ENCODE data around the gene PRR3.

Gene PRR3

DNA sequence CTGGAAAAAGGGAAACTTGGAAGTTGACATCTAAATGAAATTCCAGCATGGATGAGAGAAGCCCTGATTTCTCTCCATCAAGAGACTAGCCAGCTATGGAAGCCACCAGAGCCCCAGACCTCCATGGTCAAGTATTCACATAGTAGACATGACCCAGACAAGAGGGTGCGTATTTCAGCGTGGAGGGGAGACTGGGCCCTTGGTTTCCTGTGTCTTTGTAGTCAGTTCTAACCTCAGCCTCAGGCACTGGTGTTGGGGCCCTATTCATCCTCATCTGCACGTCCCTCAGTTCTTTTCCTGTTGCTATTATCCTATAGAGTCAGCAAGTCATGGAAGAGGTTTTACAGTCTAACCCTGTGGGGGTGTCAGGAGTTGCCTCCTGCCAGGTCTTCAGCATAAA is 13.3 kb upstream of the PRR3 start:
- TF ChIP-seq, protein P1, sequence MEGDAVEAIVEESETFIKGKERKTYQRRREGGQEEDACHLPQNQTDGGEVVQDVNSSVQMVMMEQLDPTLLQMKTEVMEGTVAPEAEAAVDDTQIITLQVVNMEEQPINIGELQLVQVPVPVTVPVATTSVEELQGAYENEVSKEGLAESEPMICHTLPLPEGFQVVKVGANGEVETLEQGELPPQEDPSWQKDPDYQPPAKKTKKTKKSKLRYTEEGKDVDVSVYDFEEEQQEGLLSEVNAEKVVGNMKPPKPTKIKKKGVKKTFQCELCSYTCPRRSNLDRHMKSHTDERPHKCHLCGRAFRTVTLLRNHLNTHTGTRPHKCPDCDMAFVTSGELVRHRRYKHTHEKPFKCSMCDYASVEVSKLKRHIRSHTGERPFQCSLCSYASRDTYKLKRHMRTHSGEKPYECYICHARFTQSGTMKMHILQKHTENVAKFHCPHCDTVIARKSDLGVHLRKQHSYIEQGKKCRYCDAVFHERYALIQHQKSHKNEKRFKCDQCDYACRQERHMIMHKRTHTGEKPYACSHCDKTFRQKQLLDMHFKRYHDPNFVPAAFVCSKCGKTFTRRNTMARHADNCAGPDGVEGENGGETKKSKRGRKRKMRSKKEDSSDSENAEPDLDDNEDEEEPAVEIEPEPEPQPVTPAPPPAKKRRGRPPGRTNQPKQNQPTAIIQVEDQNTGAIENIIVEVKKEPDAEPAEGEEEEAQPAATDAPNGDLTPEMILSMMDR (IDR thresholded peaks at IDR 0.05; ENCODE audit: extremely low read depth, insufficient read depth, missing control alignments), result no peak
- in situ Hi-C loops (cut with MboI; ENCODE audit: low pct_unique_long_range_greater_than_20kb, low sequenced_read_pairs, unreplicated experiment), result no loop called here
- DNase-seq (ENCODE audit: low spot score), result no peak

DNA sequence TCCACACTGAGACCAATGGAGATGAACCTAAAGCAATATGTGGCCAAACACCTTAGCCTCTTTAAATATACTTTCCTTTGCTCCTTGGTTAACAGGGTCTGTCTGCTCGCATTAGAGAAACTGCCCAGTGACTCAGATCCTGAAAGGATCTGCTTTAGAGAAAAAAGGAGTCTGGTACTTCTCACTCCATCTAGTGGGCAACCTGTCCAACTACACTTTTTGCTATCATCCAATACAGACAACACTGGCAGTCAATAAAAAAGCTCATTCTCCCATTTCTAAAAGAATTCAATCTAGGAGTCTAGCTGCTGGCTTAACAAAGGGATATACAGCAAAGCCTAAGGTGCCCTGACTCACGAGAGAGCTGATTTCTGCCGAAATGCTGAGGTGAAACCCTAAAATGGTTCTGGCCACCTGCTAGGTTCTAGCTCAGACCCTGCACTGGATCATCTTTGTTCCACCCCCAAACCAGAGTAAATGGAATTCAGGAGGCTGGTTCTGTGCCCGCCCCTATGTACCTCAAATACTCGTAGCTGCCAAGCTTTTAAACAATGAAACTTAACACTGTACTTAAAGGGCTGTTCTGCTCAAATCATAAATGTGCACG is 12.3 kb upstream of the PRR3 start:
- peak; percentile 56 for DNase-seq (ENCODE audit: low spot score)
- TF ChIP-seq, protein P1 (IDR thresholded peaks at IDR 0.05; ENCODE audit: extremely low read depth, insufficient read depth, missing control alignments), result peak; percentile 62
- in situ Hi-C loops (cut with MboI; ENCODE audit: low pct_unique_long_range_greater_than_20kb, low sequenced_read_pairs, unreplicated experiment), result no loop called here

DNA sequence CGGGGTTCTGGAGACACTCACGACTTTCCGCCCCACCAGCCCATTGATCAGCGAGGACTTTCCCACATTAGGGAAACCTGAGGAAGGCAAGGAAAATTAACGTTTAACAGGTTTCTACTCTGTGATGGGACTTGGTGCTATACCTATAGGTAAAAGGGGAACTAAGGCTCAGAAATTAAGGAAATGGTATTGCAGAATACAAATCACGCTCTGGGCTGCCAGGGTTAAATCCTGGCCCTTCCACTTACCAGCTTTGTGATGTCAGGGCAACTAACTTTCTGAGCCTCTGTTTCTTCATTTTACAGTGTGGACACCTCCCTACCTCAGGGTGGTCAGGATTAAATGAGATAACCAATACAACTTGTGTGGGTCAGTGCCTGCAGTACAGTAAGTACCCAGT is 9.6 kb upstream of the PRR3 start:
- TF ChIP-seq, protein P1 (IDR thresholded peaks at IDR 0.05; ENCODE audit: extremely low read depth, insufficient read depth, missing control alignments), result no peak
- in situ Hi-C loops (cut with MboI; ENCODE audit: low pct_unique_long_range_greater_than_20kb, low sequenced_read_pairs, unreplicated experiment), result no loop called here
- no peak for DNase-seq (ENCODE audit: low spot score)

DNA sequence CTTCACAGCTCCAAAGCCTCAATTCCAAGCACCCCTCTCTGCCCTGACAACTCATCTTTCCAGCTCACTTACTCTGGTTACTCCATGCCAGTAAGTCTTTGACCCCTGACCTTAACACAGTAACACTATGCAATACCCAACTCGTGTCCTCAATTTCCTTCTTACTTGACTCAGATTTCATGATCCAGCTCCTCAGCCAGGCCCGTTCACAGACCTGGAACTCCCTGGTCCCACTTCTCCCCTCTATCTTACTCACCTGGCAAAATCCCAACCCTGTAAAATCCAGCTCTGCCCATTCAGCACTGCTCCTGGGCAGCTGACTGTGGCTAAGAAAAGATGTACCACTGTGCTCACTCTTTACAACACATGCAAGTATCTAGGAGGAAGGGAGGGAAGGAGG is 8.7 kb upstream of the PRR3 start:
- no peak for DNase-seq (ENCODE audit: low spot score)
- TF ChIP-seq, protein P1 (IDR thresholded peaks at IDR 0.05; ENCODE audit: extremely low read depth, insufficient read depth, missing control alignments), result no peak
- in situ Hi-C loops (cut with MboI; ENCODE audit: low pct_unique_long_range_greater_than_20kb, low sequenced_read_pairs, unreplicated experiment), result no loop called here

GRCh38 chr6:30554404-30554803 is 2.7 kb upstream of the PRR3 start:
- TF ChIP-seq, protein P1 (IDR thresholded peaks at IDR 0.05; ENCODE audit: extremely low read depth, insufficient read depth, missing control alignments), result no peak
- DNase-seq (ENCODE audit: low spot score), result no peak
- in situ Hi-C loops (cut with MboI; ENCODE audit: low pct_unique_long_range_greater_than_20kb, low sequenced_read_pairs, unreplicated experiment), result no loop called here

DNA sequence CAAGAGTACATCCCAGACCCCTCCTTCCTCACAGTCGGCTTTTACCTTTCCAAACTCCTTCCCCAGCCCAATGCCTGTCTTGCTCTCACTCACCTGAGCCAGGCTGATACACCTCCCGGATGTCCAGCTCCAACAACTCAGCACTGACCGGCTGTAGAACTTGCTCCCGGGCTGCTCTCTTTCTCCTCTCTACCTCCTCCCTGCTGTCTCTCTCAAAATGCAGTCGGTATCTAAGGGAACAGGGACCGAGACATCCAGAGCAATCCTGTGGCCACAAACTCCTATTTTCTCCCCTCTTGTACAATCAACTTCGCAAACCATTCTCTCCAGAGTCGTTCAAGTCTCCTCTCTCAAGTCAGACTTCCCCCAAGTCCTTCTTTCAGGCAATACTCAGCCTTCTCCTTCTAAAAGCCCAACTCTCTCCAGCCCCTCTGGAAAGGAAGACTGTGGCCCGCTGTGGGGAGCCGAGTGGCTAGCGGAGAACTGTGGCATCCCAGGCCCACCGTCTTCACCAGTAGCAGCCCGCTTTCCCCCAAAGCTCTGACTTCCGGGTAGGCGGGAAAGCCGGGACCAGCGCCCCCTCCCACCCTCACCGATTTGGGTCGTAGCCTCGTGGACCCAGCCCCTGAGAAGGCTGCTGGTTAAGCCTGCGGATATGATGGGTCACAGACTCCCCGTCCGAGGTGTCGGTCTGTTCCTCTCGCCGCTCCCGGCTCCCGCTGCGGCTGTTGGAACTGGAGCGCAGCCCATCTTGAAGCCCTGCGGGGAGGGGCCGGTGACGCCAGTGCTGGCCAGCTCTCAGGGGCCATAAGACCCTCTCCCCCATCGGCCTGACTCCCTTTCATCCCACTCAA is 1.9 kb upstream of the PRR3 start:
- no peak for DNase-seq (ENCODE audit: low spot score)
- TF ChIP-seq, protein P1 (IDR thresholded peaks at IDR 0.05; ENCODE audit: extremely low read depth, insufficient read depth, missing control alignments), result no peak
- in situ Hi-C loops (cut with MboI; ENCODE audit: low pct_unique_long_range_greater_than_20kb, low sequenced_read_pairs, unreplicated experiment), result no loop called here
